Mesendoderm (in vitro differentiated cells): ENCODE results near the gene TGFBI. TPM values are rescaled to one million over a fixed set of nuclear protein-coding genes. Genes with fewer than 3 reads are reported as not detected.

ENCODE experiments used
- DNase-seq: peaks from one replicate; pipeline ENCODE4 v3.0.0; 2013
- H2AK5ac ChIP-seq: 2 replicates; pipeline ENCODE4 v1.6.1; 2013; ENCODE audit warnings: low read length, inconsistent platforms
- H2BK120ac ChIP-seq: 2 replicates; pipeline ENCODE4 v1.6.1; 2013; ENCODE audit warnings: low read depth, mild to moderate bottlenecking, low read length, moderate library complexity, mixed read lengths
- H2BK15ac ChIP-seq: replicated peaks from 2 replicates; pipeline ENCODE4 v1.6.1; 2013; ENCODE audit warnings: low read depth, mild to moderate bottlenecking, moderate library complexity
- H2BK5ac ChIP-seq: 2 replicates; pipeline ENCODE4 v1.6.1; 2013; ENCODE audit warnings: low read length, inconsistent platforms
- H3K18ac ChIP-seq: 2 replicates; pipeline ENCODE4 v1.6.1; 2013; ENCODE audit warnings: mild to moderate bottlenecking, low read length, mixed read lengths
- H3K23ac ChIP-seq: one replicate; pipeline ENCODE4 v1.6.1; 2013; ENCODE audit warnings: low read length
- H3K27ac ChIP-seq: 2 replicates; pipeline ENCODE4 v1.5.1; 2013; ENCODE audit warnings: low read depth, mild to moderate bottlenecking, inconsistent platforms, low read length, moderate library complexity
- H3K27me3 ChIP-seq: 2 replicates; pipeline ENCODE4 v1.6.1; 2013; ENCODE audit warnings: low read length, control low read depth, mild to moderate bottlenecking, inconsistent platforms; ENCODE audit not compliant: insufficient read depth, poor library complexity
- H3K36me3 ChIP-seq: 2 replicates; pipeline ENCODE4 v1.6.1; 2013; ENCODE audit warnings: low read length, inconsistent platforms; ENCODE audit not compliant: control insufficient read depth, insufficient read depth
- H3K4ac ChIP-seq: one replicate; pipeline ENCODE4 v1.6.1; 2013; ENCODE audit warnings: low read depth, mild to moderate bottlenecking, low read length, moderate library complexity
- H3K4me1 ChIP-seq: 2 replicates; pipeline ENCODE4 v1.6.1; 2013; ENCODE audit warnings: low read depth, low read length, inconsistent platforms; ENCODE audit not compliant: control insufficient read depth
- H3K4me2 ChIP-seq: 2 replicates; pipeline ENCODE4 v1.6.1; 2013; ENCODE audit warnings: low read length
- H3K4me3 ChIP-seq: 2 replicates; pipeline ENCODE4 v1.5.1; 2013; ENCODE audit warnings: mild to moderate bottlenecking, low read length
- H3K56ac ChIP-seq: one replicate; pipeline ENCODE4 v1.6.1; 2013; ENCODE audit warnings: low read length
- H3K79me1 ChIP-seq: 2 replicates; pipeline ENCODE4 v1.6.1; 2013; ENCODE audit warnings: low read length, inconsistent platforms
- H3K79me2 ChIP-seq: 2 replicates; pipeline ENCODE4 v1.6.1; 2013; ENCODE audit warnings: mild to moderate bottlenecking, low read length; ENCODE audit not compliant: control insufficient read depth, insufficient read depth
- H3K9ac ChIP-seq: 2 replicates; pipeline ENCODE4 v1.6.1; 2013; ENCODE audit warnings: low read length, inconsistent platforms
- H4K5ac ChIP-seq: one replicate; pipeline ENCODE4 v1.6.1; 2013; ENCODE audit warnings: low read length
- H4K8ac ChIP-seq: one replicate; pipeline ENCODE4 v1.6.1; 2013; ENCODE audit warnings: low read depth, mild to moderate bottlenecking, control low read depth, low read length, moderate library complexity
- WGBS: extraction: QIAGEN DNeasy Blood & Tissue Kit; methylation state at CpG from one replicate; pipeline ENCODE4 v1.1.7; 2013; ENCODE audit warnings: low lambda C conversion rate, missing lambda C conversion rate; ENCODE audit not compliant: insufficient coverage; ENCODE audit errors: extremely low coverage; 5-methylcytosine and 5-hydroxymethylcytosine counted together
- polyA plus RNA-seq, 2 experiments: library from polyadenylated mRNA; stranded (reverse); fragments of 200-250 nt; gene quantifications; one replicate each; pipeline ENCODE4 v1.2.3, GENCODE V29; 2013

The TGFBI gene
- polyA plus RNA-seq (2013, experiment 1 of 2), result 3.8 TPM
- 4.0 TPM for polyA plus RNA-seq (2013, experiment 2 of 2)

- WGBS, result no CpG with 5 or more reads among the region's 68 CpGs
- H3K36me3 ChIP-seq, result no peaks in the 10 kb centered on the region
- no peak within 1 kb of the TSS for H3K27ac ChIP-seq
- H4K5ac ChIP-seq, result no peak within 1 kb of the TSS
- no peak within 1 kb of the TSS for H3K23ac ChIP-seq
- no peaks in the 10 kb centered on the region for H3K79me1 ChIP-seq
- H3K4me3 ChIP-seq, result peak within 1 kb of the TSS; percentile 39
- H3K18ac ChIP-seq, result no peak within 1 kb of the TSS
- no peak within 1 kb of the TSS for H2AK5ac ChIP-seq
- no peak within 1 kb of the TSS for H2BK15ac ChIP-seq
- H3K4me2 ChIP-seq, result peak within 1 kb of the TSS; percentile 94
- H2BK5ac ChIP-seq, result no peak within 1 kb of the TSS
- no peaks in the 10 kb centered on the region for H3K4me1 ChIP-seq
- peaks cover 4% of the 10 kb centered on the region for H3K27me3 ChIP-seq
- peak; percentile 79 for DNase-seq
- H3K56ac ChIP-seq, result peak within 1 kb of the TSS; percentile 88
- peak within 1 kb of the TSS; percentile 74 for H3K9ac ChIP-seq
- H2BK120ac ChIP-seq, result no peak within 1 kb of the TSS
- no peak within 1 kb of the TSS for H4K8ac ChIP-seq
- H3K4ac ChIP-seq, result no peak within 1 kb of the TSS
- no peaks in the 10 kb centered on the region for H3K79me2 ChIP-seq
Observed at GRCh38 chr5:136028782-136029742, at the start of gene TGFBI. TSS of gene TGFBI (plus strand) at chr5:136028988. CDS start at chr5:136029056, 68 bp downstream.

GRCh38 chr5:135978993-135979392 is 49.8 kb upstream of the TGFBI start:
- Histone ChIP-seq H3K4me3 (no peak overlapping the region), H3K18ac (no peak overlapping the region), H2BK5ac (no peak overlapping the region), H3K79me1 (no peaks in the 10 kb centered on the region), H2BK15ac (no peak overlapping the region), H4K8ac (no peak overlapping the region), H3K23ac (no peak overlapping the region), H2AK5ac (no peak overlapping the region), H3K9ac (no peak overlapping the region), H3K27ac (no peak overlapping the region), H3K4me1 (peaks cover 3% of the 10 kb centered on the region), H4K5ac (no peak overlapping the region), H3K4ac (no peak overlapping the region), H3K56ac (no peak overlapping the region), H3K79me2 (no peaks in the 10 kb centered on the region), H2BK120ac (no peak overlapping the region), H3K4me2 (no peak overlapping the region), H3K36me3 (no peaks in the 10 kb centered on the region), H3K27me3 (no peaks in the 10 kb centered on the region)
- no CpG with 5 or more reads among the region's 2 CpGs for WGBS
- DNase-seq, result no peak

GRCh38 chr5:135979510-135979909 is 49.3 kb upstream of the TGFBI start:
- H3K4ac ChIP-seq, result no peak overlapping the region
- no peak overlapping the region for H4K8ac ChIP-seq
- no peak overlapping the region for H4K5ac ChIP-seq
- no CpG with 5 or more reads among the region's 1 CpG for WGBS
- H3K4me2 ChIP-seq, result no peak overlapping the region
- no peak overlapping the region for H2AK5ac ChIP-seq
- H3K27me3 ChIP-seq, result no peaks in the 10 kb centered on the region
- no peak overlapping the region for H2BK120ac ChIP-seq
- H3K79me1 ChIP-seq, result no peaks in the 10 kb centered on the region
- H3K4me3 ChIP-seq, result no peak overlapping the region
- H2BK5ac ChIP-seq, result no peak overlapping the region
- peaks cover 3% of the 10 kb centered on the region for H3K4me1 ChIP-seq
- no peaks in the 10 kb centered on the region for H3K36me3 ChIP-seq
- no peak overlapping the region for H2BK15ac ChIP-seq
- no peak for DNase-seq
- no peak overlapping the region for H3K23ac ChIP-seq
- H3K56ac ChIP-seq, result no peak overlapping the region
- H3K9ac ChIP-seq, result no peak overlapping the region
- no peak overlapping the region for H3K18ac ChIP-seq
- H3K79me2 ChIP-seq, result no peaks in the 10 kb centered on the region
- H3K27ac ChIP-seq, result no peak overlapping the region

GRCh38 chr5:135980620-135981019 is 48.2 kb upstream of the TGFBI start:
- no peak overlapping the region for H2AK5ac ChIP-seq
- H3K4me1 ChIP-seq, result peaks cover 3% of the 10 kb centered on the region
- DNase-seq, result no peak
- no peak overlapping the region for H3K56ac ChIP-seq
- no peak overlapping the region for H3K18ac ChIP-seq
- no peak overlapping the region for H4K5ac ChIP-seq
- no peak overlapping the region for H3K4ac ChIP-seq
- no peak overlapping the region for H3K9ac ChIP-seq
- H3K4me2 ChIP-seq, result no peak overlapping the region
- H3K79me2 ChIP-seq, result no peaks in the 10 kb centered on the region
- no peaks in the 10 kb centered on the region for H3K36me3 ChIP-seq
- H2BK120ac ChIP-seq, result no peak overlapping the region
- no peak overlapping the region for H3K23ac ChIP-seq
- H3K79me1 ChIP-seq, result no peaks in the 10 kb centered on the region
- H3K27me3 ChIP-seq, result no peaks in the 10 kb centered on the region
- H2BK5ac ChIP-seq, result no peak overlapping the region
- no peak overlapping the region for H2BK15ac ChIP-seq
- H4K8ac ChIP-seq, result no peak overlapping the region
- WGBS, result no CpG with 5 or more reads among the region's 1 CpG
- no peak overlapping the region for H3K27ac ChIP-seq
- no peak overlapping the region for H3K4me3 ChIP-seq

DNA sequence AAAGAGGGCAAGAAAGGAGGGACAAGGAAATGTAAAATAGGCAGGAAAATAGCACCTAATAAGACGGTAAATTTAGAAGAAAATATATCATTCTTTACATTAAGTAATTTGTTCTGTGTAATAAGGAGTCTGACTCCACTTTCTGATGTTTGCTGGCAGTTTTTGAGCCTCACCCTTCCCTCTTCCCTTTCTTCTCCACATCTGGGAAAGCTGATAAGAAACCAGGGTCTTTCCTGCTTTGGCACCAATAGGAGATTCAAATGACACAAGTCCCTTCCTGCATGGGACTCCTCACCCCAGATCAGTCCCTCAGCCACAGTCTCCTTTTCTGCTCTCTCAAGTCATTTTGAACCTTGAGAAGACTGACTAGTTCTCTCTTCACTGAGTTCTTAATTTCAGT is 42.8 kb upstream of the TGFBI start:
- Histone ChIP-seq H3K4me2 (no peak overlapping the region), H3K18ac (no peak overlapping the region), H3K56ac (no peak overlapping the region), H3K27me3 (no peaks in the 10 kb centered on the region), H4K5ac (no peak overlapping the region), H4K8ac (no peak overlapping the region), H3K4ac (no peak overlapping the region), H2BK15ac (no peak overlapping the region), H2BK120ac (no peak overlapping the region), H3K27ac (no peak overlapping the region), H3K9ac (no peak overlapping the region), H3K79me1 (no peaks in the 10 kb centered on the region), H3K4me3 (no peak overlapping the region), H2AK5ac (no peak overlapping the region), H3K23ac (no peak overlapping the region), H2BK5ac (no peak overlapping the region), H3K79me2 (no peaks in the 10 kb centered on the region), H3K36me3 (no peaks in the 10 kb centered on the region), H3K4me1 (no peaks in the 10 kb centered on the region)
- DNase-seq, result no peak
- no CpG with 5 or more reads among the region's 1 CpG for WGBS
